ENCODE results near the gene PNP.
"Not testable (repeated sequence)": the region's sequence is repeated elsewhere in the genome, so short reads cannot be mapped to it uniquely, and the experiment has no call there.

The PNP gene

DNA sequence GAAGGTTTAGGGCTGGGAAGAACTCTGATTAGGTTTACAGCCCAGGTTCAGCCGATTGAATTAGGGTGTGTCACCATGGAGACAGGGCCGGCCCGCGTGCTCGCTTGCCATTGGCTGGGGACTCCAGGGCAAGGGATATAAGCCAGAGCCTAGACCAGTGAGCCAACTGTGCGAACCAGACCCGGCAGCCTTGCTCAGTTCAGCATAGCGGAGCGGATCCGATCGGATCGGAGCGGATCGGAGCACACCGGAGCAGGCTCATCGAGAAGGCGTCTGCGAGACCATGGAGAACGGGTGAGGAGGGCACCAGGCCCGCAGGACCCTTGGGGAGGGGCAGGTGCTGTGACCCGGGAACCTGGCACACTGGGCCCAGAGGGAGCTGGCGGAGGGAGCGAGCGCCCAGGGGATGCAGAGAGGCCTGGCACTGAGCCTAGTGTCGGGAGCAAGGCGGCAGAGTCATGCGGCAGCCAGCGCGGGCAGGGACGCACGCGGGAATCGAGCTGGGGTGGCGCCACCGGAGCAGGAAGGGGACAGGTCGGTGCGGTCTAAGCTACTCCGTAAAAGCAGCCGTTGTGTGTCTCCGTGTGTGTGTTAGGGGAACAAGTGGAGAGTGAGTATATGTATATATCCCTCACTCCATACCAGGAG lies at the start of gene PNP:
Gene PNP (plus strand): TSS at position 165 of the 648 bp plus-strand sequence. CDS start 119 bp downstream, at position 284.
- DNase-seq, result peak; percentile 82

DNA sequence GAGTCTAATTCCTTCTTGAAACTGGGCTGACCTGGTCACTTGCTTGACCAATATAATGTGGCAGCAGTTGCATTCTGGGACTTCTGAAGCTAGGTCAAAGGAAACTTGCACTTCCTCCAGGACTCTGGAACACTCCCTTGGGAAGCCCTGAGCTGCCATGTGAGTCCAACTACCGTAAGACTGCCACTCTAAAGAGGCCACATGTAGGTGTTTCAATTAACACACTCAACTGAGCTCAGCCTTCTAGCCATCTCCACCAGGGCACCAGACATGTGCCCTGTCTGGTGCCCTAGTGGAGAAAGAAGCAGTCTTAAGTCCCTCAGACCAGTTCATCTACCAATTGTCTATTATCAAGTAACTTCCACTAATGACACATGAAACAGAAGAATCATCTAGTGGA lies 49.8 kb upstream of the PNP start:
- DNase-seq, result no peak

DNA sequence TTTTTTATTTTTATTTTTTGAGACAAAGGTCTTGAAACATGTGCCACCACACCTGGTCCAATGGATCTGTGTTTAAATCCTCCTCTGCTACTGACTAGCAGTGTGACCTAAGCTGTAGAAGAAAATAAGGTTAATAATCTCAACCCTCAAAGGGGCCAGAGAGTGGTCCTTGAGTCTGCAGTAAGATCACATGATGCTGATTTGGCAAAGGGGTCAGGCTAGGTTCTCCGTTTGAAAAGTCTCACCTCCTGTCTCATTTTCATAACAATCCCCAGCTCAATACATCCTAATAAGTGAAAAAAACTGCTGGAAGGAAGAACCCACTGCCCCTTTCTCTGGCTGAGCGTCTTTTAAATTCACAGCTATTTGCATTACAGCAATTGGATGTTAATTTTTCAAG lies 47.9 kb upstream of the PNP start:
- DNase-seq, result no peak

DNA sequence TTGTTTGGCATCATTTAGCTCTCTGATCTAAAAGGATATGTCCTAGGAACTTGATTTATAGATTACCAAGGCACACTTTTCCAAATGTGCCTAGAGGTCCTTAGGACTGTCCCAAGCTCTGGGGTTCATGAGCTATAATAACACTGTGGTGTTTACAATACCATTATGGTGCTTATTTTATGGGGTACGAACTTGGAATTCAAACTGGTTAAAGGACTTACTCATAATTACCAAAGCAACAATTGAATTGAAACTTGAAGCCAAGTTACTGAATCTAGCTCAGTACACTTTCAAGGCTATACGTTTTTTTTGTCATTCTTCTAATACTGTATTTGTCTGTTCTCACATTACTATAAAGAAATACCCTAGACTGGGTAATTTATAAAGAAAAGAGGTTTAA lies 46.3 kb upstream of the PNP start:
- DNase-seq, result no peak

DNA sequence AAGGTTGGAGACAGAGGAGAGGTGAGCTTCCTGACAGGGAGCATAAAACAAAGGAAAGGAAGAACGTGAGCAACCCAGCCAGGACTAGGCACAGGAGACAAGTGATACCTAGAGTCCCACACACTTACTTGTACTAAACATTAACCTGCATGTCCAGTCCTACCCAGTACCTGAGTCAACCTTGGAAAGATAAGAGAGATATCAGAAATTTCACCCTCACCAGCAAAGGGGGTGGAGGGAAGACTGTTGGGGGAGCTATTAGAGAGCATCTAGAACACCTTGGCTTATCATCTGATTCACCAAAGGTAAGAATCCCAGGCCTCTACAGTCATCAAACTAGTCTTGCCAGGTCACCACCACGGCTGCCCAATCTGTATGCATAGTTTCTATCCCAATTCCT lies 44.4 kb upstream of the PNP start:
- no peak for DNase-seq

DNA sequence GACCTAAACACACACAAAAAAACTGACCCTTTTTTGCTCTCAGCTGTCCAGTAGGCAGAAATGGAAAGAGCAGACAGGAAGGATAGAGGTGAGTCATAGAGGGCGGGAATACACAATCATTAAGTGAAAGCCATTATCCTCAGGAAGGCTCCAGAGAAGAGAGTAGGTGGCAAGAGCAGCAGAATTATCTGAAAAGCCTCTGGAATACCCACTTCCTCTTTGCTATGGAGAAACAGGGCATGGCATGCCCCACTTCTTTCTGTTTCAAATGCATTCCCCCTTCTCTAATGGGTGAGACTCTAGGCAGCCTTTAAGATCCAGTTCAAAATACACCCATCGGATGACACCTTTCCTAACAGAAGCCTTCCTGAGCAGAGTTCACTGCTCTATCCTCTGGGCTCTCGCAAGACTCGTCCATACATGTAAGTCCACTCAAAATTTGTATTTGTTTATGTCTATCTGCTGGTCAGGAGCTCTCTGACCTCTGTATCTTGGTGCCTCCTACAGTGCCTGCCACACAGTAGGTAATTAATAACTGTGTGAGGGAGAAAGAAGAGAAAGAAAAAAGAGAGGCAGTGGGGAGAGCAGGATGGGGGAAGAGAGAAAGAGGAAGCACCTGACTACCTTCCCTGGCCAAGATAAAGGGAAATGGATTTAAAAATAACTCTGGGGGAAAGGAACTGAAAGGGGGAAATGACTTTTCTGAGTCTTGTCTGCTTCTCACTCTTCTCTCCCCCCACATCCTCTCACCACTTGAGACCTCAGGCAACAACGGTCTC lies 41.8 kb upstream of the PNP start:
- DNase-seq, result no peak

DNA sequence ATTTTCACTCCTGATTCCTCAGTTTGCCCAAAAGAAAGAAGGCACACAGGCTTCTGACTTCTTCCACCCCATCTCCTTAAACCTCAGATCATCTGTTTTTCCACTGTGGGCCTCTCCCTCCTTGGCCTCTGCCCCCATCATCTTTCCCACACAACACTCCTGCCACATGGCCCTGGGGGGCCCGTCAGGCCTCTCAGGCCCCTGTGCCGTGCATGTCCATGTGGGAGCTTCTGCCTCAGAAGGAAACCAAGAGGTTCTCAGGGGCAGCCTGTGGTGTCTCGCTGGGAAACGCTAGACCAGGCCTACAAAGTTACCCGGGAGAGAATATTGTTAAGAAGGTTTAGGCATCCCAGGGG lies 41.2 kb upstream of the PNP start:
- DNase-seq, result no peak

DNA sequence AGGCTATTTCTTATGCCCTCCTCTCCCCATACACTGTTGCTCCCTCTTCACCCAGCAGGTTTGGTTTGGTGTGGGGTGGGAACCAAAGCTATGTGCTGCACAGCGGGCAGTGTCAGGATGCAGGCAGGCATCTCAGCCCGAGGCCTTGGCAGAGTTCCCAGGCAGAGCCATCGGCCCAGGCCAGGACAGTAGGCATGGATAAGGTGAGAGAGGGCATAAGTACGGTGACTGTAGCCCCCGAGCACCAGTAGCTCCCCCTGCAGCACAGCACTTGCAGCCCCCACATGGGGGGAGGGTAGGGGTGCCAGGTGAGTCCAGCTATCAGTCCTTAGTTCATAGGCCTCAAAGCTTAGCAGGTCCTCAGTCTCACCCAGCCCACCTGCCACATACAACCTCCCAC lies 40.4 kb upstream of the PNP start:
- DNase-seq, result no peak

DNA sequence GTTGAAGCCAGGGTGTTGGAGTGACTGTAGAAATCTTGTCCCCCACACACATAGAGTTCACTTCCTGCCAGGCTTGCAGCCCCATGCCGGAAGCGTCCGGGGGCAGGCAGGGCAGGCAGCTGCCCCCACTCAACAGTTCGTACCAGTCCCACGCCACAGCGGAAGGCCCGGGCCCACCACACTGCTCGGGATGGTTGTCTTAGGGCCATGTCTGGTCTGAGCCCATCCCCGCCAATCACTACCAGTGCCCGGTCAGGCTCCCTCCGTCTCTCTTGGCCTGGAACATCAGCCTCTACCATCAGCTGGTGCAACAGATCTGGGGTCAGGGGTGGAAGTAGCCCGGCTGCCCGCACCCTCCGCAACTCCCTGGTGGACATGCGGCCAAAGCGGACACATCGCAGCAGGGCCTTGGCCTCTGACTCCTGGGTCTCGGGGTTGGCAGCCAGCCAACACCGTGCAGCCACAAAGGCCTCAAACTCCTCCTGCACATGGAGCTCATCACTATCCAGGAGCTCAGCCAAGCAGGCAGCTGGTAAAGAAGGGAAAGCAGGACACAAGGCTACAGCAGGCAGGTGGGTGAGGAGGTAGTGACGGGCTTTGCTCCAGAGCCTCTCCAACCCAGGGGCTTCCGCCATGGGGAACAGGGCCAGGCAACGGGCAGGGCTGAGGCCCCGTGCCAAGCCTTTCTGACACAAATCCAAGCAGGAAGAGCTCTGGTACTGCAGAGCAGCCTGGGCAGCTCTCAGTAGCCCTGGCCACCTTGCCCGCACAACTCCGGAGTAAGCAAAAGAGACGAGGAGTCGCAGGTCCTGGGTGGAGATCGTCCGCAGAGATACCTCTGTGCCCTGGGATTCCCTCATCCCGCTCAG lies 39.2 kb upstream of the PNP start:
- no peak for DNase-seq

DNA sequence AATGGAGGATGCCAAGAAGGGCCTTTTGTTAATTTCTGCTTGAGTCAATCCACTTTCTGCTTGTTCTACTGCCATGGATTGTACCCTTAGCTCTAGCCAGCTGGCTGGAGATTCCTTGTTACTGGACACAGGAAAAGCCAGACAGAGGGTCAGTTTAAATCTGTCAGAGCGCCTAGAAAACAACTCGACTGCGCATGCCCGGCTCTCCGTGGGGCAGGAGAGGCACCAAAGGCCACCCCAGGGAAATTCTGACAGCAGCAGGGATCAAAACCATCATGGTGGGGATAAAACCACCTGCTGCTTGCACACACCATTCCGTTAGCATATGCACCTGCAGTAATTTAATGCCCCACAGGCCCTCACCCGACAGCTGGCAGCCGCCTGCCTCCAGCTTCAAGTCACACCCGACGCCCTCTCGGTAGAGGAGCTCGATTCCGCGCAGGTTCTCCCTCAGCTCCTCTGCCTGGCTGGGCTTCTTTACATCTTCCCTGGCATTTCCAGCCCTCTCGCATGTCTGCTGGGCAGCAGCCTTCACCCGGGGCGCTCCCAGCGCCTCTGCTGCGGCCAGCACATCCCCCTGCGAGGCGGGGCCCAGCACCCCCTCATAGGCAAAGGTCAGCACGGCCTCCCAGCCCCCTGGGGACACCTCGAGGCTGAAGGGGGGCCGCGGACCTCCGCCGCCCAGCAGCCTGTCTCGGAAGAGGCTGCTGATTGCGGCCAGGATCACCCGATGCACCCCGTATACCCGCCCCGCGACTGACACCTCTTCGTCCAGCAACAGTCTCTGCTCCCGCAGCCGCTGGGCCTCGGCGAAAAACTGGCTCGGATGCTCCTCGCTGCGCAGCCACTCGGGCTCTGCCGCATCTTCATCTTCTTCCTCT lies 34.3 kb upstream of the PNP start:
- DNase-seq, result no peak

DNA sequence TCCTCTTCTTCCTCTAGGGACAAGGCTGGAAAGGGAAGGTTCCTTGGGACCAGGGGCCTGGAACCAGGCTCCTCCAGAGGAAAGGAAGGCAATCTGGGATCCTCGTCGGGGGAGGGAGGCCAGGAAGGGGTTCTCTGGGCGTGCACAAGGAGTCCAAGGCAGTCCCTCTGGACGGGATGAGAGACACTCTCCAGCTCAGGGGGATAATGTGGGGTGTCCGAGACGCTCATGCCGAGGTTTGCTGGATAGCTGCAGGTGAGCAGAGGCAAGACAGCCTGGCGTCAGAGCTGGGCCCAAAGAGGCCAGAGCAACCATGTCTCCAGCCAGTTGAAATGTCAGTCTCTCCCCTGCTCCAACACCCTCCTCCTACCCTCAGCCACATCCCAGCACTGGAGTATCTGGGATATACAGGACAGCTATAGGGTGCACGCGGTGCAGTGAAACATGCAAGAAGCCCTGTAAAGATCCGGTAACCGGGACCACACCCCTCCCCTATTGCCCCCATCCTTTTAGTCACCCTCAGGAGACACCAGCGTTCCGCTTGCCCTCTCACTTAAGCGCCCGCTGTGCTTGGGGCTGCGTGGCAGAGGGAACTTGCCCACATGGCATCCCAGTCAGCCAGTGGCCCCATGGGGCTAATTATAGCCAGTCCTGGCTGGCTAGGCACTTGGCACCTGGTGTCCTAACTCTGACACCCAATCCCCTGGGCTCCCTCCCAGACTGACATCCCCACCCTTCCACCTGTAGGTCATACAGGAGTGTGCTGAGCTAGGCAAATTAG lies 33.4 kb upstream of the PNP start, which contains the start of gene KLHL33:
Gene KLHL33 (minus strand): TSS at position 585 of the 781 bp plus-strand sequence. CDS start 355 bp downstream, at position 230.
- DNase-seq, result no peak

DNA sequence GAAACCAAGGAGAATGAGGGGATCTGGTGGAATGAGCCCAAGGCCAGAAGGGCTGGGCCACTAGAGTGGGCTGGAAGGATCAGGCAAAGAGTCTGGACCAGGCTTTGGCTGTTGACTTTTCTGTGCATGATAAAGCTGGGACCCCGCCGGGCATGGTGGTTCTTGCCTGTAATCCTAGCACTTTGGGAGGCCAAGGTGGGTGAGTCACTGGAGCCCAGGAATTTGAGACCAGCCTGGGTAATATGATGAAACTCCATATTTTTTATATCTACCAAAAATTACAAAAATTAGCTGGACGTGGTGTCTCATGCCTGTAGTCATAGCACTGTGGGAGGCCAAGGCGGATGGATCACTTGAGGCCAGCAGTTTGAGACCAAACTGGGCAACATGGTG lies 32.8 kb upstream of the PNP start:
- DNase-seq, result no peak

DNA sequence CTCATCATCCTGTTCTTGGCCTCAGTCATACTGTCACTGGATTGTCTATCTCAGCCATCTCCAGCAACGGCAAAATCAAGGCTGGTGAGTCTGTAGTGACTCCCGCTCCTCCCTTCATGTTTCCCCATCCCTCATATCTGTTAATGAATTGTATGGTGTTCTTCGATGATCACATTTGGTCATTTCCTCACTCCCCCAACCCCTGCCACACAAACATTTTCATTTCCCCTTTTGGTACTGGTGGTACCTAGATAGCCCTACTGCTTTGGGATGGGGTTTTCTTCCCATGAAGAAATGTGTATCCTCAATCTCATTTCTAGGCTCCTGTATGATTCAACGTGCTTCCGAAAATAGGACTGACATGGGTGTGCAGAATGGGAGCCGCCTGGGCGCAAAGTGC lies 30.5 kb upstream of the PNP start:
- DNase-seq, result no peak

DNA sequence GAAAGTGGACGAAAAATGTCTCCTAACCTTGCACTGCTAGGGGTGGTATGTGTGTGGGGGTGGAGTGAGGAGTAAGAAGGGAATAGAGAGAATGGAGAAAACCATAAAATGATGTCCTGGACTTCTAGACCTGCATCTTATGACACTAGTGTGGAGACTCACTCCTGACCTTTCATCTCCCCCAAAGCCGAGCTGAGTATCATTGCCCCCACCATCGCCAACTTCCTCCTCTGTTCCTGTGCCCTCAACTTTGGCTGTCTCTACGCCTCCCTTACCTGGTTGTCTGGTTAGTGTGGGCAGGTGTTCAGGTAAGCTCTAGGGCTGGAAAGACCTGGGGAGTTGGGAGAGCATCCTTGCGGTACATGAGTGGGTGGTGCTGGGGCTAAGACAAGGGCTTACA lies 28.7 kb upstream of the PNP start:
- no peak for DNase-seq

DNA sequence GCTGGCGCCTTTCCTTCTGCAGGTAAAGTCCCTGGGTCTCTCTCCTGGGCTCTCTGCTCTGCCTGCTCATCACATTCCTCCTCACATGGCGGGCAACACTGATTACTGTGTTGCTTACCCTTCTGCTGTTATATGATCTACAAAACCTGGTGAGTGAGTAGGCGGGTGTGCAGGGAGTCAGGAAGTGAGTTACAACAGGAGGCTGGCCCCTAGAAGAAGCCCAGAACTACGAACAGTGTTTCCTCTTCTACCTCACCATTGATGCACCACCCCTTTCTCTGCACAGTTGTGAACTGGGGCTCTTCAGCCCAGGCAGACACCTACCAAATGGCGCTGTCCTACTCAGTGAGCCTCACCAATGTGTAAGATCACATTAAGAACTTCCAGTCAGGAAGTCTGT lies 28.3 kb upstream of the PNP start:
- no peak for DNase-seq

DNA sequence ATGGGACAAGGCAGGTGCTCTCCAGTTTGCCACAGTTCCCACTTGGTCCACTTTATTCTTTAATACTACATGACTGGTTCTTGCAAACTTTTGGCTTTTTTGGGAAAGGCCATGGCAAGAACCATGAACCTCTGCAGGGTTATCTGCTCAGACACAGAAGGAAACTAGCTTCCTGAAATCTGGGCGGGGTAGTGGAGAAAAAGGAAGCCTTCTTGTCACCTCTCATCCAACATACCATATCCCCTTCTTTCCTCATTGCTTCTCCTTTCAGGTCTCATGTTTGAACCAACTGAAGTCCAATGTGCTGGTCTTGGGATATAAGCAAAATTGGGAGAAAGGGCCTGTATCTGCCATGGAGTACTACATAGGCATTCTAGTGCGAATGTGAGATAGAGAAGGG lies 27.7 kb upstream of the PNP start:
- DNase-seq, result no peak

DNA sequence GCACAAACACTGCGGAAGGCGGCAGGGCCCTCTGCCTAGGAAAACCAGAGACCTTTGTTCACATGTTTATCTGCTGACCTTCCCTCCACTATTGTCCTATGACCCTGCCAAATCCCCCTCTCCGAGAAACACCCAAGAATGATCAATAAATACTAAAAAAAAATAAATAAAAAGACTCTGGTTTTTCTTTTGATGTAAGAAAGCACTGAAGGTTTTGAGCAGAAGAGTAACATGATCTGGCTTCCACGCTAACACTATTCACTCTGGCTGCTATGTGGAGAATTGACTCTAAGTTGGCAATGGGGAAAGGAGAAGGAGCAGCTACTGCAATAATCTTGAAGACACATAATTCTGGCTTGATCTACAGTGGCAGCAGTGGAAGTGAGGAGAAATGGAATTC lies 25.6 kb upstream of the PNP start:
- not testable (repeated sequence) for DNase-seq

DNA sequence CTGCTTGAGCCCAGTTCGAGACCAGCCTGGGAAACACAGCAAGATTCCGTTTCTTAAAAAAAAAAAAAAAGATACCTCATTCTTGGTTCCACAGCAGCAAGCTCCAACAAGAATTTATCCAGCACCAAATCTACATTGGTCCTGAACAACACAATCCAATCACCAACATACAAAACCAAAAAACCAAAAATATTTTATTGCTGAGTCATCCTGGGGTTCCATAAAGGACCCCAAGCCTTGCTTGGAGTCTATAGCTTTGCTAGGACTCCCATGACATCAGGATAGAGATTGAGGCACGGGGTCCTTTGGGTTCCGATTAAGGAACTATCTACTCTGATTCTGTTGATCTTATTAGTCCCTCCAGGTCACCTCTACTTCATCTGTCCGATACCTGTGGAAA lies 22.3 kb upstream of the PNP start:
- no peak for DNase-seq

DNA sequence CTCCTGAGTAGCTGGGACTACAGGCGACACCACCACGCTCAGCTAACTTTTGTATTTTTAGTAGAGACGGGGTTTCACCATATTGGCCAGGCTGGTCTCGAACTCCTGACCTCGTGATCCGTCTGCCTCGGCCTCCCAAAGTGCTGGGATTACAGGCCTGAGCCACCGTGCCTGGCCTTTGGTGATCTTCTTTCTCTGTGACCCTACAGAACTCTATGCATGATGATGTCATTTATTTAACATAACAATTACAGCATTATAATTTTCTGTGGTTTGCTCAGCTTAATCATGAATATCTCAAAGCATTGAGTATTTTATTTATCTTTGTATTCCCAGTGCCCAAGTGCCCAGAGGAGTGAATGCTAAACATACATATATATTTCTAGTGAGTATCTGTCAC lies 16.4 kb upstream of the PNP start:
- DNase-seq, result not testable (repeated sequence)

DNA sequence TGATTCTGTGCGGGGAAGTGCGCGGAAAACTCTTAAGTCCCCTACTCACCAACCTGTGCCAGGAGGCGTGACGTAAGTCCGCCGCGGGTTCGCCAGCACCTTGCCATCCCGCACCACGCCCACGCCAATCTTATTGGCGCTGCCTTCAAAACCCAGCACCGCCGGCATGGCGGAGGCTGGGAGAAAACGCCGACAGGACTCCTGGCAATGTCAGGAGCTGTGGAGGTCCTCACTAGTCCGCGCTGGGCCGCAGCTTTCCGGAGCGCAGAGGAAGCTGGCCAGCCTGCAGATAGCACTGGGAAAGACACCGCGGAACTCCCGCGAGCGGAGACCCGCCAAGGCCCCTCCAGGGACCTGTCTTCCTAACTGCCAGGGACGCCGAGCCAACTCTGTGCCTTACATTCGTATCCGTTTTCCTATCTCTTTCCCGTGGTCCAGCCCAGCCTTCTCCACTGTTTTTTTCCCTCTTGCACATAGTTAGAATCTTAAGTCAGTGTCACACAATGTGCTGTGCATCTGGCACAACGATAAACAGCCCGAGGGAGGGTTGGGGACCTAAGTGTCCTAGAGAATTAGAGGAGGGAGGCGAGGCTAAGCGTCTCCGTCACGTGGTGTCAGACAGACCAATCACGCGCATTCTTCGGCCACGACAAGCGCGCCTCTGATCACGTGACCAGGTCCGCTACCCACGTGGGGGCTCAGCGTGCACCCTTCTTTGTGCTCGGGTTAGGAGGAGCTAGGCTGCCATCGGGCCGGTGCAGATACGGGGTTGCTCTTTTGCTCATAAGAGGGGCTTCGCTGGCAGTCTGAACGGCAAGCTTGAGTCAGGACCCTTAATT lies 14.5 kb upstream of the PNP start, which contains the start of the genes APEX1 and OSGEP:
Gene APEX1 (plus strand): TSS at position 711 of the 839 bp plus-strand sequence. CDS start 420 bp downstream, outside the sequence.
Gene OSGEP (minus strand): TSS at position 297 of the 839 bp plus-strand sequence. CDS start 129 bp downstream, at position 168.
- peak; percentile 94 for DNase-seq

All from stimulated activated CD4-positive, alpha-beta T cell treated with anti-CD3 and anti-CD28 coated beads, Interleukin-12 subunit alpha, Interleukin-12 subunit beta, amount 100 ng/mL, for 4 hours (primary cell).